ENCODE measurements around the gene OR6V1.

OR6V1 gene

DNA sequence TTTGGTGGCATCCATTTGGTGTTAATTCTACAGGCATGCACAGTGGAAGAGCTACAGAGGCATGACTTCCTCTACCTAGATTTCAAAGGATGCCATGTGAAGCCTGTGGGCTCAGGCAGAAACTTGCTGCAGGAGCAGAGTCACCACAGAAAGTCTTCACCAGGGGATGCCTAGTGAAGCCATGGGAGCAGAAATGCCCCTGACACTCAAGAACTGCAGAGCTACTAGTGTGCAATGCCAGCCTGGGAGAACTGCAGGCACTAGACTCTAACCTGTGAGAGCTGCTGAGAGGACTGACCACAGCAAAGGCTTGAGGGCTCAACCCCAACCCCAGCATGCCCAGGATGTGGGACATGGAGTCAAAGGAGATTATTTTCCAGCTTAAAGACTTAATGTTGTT is 29.1 kb upstream of the OR6V1 start:
- H3K4me3 ChIP-seq (ENCODE audit: low read depth, low read length) = no peak overlapping the region
- DNase-seq (ENCODE audit: low read depth) = no peak
- TF ChIP-seq, protein P1, sequence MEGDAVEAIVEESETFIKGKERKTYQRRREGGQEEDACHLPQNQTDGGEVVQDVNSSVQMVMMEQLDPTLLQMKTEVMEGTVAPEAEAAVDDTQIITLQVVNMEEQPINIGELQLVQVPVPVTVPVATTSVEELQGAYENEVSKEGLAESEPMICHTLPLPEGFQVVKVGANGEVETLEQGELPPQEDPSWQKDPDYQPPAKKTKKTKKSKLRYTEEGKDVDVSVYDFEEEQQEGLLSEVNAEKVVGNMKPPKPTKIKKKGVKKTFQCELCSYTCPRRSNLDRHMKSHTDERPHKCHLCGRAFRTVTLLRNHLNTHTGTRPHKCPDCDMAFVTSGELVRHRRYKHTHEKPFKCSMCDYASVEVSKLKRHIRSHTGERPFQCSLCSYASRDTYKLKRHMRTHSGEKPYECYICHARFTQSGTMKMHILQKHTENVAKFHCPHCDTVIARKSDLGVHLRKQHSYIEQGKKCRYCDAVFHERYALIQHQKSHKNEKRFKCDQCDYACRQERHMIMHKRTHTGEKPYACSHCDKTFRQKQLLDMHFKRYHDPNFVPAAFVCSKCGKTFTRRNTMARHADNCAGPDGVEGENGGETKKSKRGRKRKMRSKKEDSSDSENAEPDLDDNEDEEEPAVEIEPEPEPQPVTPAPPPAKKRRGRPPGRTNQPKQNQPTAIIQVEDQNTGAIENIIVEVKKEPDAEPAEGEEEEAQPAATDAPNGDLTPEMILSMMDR (IDR thresholded peaks at IDR 0.05; ENCODE audit: control insufficient read depth, extremely low read depth, insufficient read depth) = no peak

DNA sequence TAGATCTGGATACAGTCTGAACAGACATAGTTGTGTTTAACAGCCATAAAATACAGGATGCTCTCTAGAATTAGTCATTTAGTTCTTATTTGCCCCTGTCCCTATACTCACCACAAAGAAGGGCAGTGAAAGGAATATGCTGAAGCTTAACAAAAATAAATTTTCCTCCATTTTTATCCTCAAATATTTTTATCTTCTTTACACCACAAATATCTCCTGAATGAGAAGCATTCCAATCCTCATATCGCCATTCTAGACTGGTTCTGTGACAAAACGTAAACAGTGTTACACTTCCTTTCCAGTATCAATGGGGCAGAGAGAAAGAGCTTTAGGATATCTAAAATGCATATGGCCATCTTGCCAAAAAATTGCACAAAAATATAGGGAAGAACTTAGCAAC is 26.8 kb upstream of the OR6V1 start:
- TF ChIP-seq, protein P1 (IDR thresholded peaks at IDR 0.05; ENCODE audit: control insufficient read depth, extremely low read depth, insufficient read depth) = no peak
- H3K4me3 ChIP-seq (ENCODE audit: low read depth, low read length) = no peak overlapping the region
- DNase-seq (ENCODE audit: low read depth) = no peak

DNA sequence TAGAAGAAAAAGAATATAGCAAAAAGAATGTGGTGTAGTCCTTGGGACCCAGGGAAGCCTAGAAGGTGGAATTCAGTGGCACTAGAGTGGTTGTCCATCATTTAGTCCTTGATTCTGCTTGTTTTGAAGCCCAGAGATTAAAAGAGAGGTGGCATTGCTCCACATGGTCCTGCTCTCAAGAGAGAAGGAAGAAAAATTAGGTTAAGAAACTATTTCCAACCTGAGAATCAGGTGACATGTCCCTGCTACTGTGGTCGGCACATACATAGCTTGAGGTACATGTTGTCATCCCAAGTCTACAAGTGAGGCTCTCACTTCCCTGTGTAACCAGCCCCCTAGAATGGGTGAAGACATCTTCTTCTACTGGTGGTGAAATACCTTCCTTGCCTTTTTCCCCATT is 25.1 kb upstream of the OR6V1 start, which contains the start of gene OR9A2:
TSS of gene OR9A2 (minus strand) at position 101 of the 400 bp plus-strand sequence. CDS start at position 101, 0 bp downstream.
- no peak within 1 kb of the TSS for H3K4me3 ChIP-seq (ENCODE audit: low read depth, low read length)
- DNase-seq (ENCODE audit: low read depth) = no peak
- TF ChIP-seq, protein P1 (IDR thresholded peaks at IDR 0.05; ENCODE audit: control insufficient read depth, extremely low read depth, insufficient read depth) = no peak

DNA sequence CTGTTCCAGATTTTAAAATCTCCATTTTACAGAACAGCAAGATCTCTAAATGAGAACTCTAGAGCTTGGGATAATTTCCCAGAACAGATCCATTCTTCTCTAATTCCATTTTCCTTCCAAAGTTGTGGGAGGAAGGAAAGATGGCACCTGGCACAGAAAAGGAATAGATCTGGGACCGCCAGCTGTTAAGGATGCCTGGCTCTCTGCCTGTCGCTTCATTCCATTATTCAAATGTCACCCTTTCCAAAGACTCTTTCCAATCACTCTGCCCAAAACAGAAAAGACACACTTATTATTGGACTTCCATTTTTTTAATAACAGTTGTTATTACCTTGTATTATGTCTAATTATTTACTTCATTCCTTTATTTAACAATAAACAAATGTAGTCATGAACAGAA is 24.5 kb upstream of the OR6V1 start:
- no peak overlapping the region for H3K4me3 ChIP-seq (ENCODE audit: low read depth, low read length)
- DNase-seq (ENCODE audit: low read depth) = no peak
- TF ChIP-seq, protein P1 (IDR thresholded peaks at IDR 0.05; ENCODE audit: control insufficient read depth, extremely low read depth, insufficient read depth) = no peak

DNA sequence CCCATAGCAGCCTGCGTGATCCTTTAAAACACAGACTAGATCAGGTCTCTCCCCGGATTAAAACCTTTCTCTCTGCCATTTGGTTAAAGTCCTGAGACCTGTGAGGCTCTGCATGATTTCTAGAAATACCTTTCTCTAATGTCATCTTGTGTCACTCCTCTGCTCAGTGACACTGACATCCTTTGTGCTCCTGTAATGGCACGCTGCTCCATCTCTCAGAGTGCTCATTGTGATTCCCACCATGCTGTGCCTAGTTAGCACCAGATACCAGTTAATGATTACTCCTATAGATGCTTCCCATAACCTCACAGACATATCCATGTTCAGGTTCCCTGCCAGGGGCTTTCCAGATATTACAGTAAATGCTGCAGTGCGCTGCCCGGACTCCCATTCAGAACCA is 13.5 kb upstream of the OR6V1 start:
- no peak overlapping the region for H3K4me3 ChIP-seq (ENCODE audit: low read depth, low read length)
- TF ChIP-seq, protein P1 (IDR thresholded peaks at IDR 0.05; ENCODE audit: control insufficient read depth, extremely low read depth, insufficient read depth) = no peak
- DNase-seq (ENCODE audit: low read depth) = no peak

DNA sequence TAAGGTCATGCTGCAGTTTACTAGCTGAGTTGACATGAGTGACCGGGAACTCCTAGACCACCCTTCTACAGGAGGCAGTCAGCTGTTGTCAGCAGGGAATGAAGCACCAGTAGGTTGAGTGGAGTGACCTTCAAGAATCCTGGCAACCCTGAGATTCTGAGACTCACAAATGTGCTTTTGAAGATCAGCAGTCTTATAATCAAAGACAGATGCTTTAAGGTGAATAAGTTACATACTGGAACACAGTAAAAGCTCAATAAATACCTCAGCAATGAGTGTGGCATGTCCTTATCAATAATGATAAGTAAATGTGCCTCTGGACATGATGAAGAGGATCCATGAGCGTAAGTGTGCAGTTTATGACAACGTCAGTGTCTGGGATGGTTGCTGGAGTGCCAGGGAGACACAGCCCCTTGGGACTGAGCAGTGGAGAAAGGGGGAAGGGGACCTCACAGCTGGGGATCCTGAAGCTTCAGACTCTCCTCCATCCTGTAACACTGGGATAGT is 11.9 kb upstream of the OR6V1 start:
- no peak for DNase-seq (ENCODE audit: low read depth)
- no peak overlapping the region for H3K4me3 ChIP-seq (ENCODE audit: low read depth, low read length)
- TF ChIP-seq, protein P1 (IDR thresholded peaks at IDR 0.05; ENCODE audit: control insufficient read depth, extremely low read depth, insufficient read depth) = no peak

DNA sequence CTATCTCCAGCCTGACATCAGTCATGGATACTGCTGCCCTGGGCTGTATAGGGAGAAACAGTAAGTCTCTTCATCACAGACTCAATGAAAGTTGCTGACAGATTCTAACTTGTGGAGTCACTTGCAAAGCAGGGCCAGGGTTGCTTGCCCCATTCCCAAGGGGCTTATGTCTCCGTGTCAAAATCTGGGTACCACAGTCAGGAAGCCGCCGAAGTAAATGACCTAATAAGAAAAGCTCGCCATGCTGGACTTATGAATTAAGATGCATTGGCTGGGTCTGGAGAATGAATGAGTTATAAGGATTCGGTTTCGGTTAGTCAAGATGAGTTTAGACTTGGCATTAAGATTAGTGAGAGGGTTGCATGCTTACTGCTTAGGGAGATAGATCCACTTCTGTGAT is 10.8 kb upstream of the OR6V1 start:
- TF ChIP-seq, protein P1 (IDR thresholded peaks at IDR 0.05; ENCODE audit: control insufficient read depth, extremely low read depth, insufficient read depth) = no peak
- no peak for DNase-seq (ENCODE audit: low read depth)
- no peak overlapping the region for H3K4me3 ChIP-seq (ENCODE audit: low read depth, low read length)

Data from LNCaP clone FGC (cell line).